OCI-LY1 (cell line): ENCODE measurements around the gene ABLIM1.

Experiments used
- H2AFZ ChIP-seq: fragments of 200-600 bp; sonication (generic), shearing (Covaris generic); 2 replicates; pipeline ENCODE4 v1.6.0; 2014; ENCODE audit warnings: antibody characterized with exemption, mild to moderate bottlenecking, low read length
- H3F3A ChIP-seq: fragments of 200-600 bp; sonication (generic), shearing (Covaris generic); 2 replicates; pipeline ENCODE4 v1.6.0; 2014; ENCODE audit warnings: mild to moderate bottlenecking, antibody characterized with exemption, low read length, moderate library complexity; ENCODE audit not compliant: insufficient read depth
- H3K27ac ChIP-seq: fragments of 200-600 bp; sonication (generic); 2 replicates; pipeline ENCODE4 v1.5.1; 2014; ENCODE audit warnings: low read length, mixed run types, mild to moderate bottlenecking, low read depth; ENCODE audit not compliant: poor library complexity, severe bottlenecking
- H3K27me3 ChIP-seq: fragments of 200-600 bp; sonication (generic); 2 replicates; pipeline ENCODE4 v1.6.0; 2014; ENCODE audit warnings: antibody characterized with exemption, mild to moderate bottlenecking, low read length, moderate library complexity; ENCODE audit not compliant: insufficient read depth
- H3K36me3 ChIP-seq: fragments of 200-600 bp; sonication (generic); 2 replicates; pipeline ENCODE4 v1.6.1; 2014; ENCODE audit warnings: mild to moderate bottlenecking, antibody characterized with exemption, low read length, moderate library complexity, mixed read lengths; ENCODE audit not compliant: insufficient read depth
- H3K4me1 ChIP-seq: fragments of 200-600 bp; sonication (generic); 2 replicates; pipeline ENCODE4 v1.5.1; 2014; ENCODE audit warnings: mild to moderate bottlenecking, low read length, moderate library complexity; ENCODE audit not compliant: insufficient read depth, severe bottlenecking
- H3K4me2 ChIP-seq: fragments of 200-600 bp; sonication (generic), shearing (Covaris generic); 2 replicates; pipeline ENCODE4 v1.6.1; 2014; ENCODE audit warnings: low read length
- H3K4me3 ChIP-seq: fragments of 200-600 bp; sonication (generic); 2 replicates; pipeline ENCODE4 v1.5.1; 2014; ENCODE audit warnings: low read length, low read depth, mild to moderate bottlenecking, mixed read lengths; ENCODE audit not compliant: poor library complexity, severe bottlenecking
- H3K79me2 ChIP-seq: fragments of 200-600 bp; shearing (Covaris generic); 2 replicates; pipeline ENCODE4 v1.6.1; 2016; ENCODE audit warnings: mixed run types, low read length, mixed read lengths; ENCODE audit not compliant: insufficient read depth
- H3K9ac ChIP-seq: fragments of 200-600 bp; sonication (generic), shearing (Covaris generic); 2 replicates; pipeline ENCODE4 v1.6.1; 2014; ENCODE audit warnings: mild to moderate bottlenecking, low read length, mixed read lengths
- H3K9me2 ChIP-seq: fragments of 200-600 bp; sonication (generic), shearing (Covaris generic); 2 replicates; pipeline ENCODE4 v1.6.1; 2014; ENCODE audit warnings: low read depth, mild to moderate bottlenecking, low read length, mixed read lengths
- H3K9me3 ChIP-seq: fragments of 200-600 bp; shearing (Covaris generic); 2 replicates; pipeline ENCODE4 v1.6.1; 2014; ENCODE audit warnings: low read length, mixed read lengths
- H4K20me1 ChIP-seq: fragments of 200-600 bp; sonication (generic), shearing (Covaris generic); 2 replicates; pipeline ENCODE4 v1.6.0; 2016; ENCODE audit warnings: mild to moderate bottlenecking, low read length; ENCODE audit not compliant: insufficient read depth
- CTCF ChIP-seq: fragments of 200-600 bp; sonication (generic), shearing (Covaris generic); IDR thresholded peaks from 2 replicates; pipeline ENCODE4 v1.5.1; 2017; ENCODE audit warnings: mild to moderate bottlenecking, antibody characterized with exemption, low read length, moderate library complexity, mixed read lengths
- EZH2 ChIP-seq: fragments of 200-600 bp; sonication (generic), shearing (Covaris generic); IDR thresholded peaks from 2 replicates; pipeline ENCODE4 v1.8.0; 2017; ENCODE audit warnings: borderline replicate concordance, mixed run types, mild to moderate bottlenecking, antibody characterized with exemption, low read length, moderate library complexity, mixed read lengths

The ABLIM1 gene

DNA sequence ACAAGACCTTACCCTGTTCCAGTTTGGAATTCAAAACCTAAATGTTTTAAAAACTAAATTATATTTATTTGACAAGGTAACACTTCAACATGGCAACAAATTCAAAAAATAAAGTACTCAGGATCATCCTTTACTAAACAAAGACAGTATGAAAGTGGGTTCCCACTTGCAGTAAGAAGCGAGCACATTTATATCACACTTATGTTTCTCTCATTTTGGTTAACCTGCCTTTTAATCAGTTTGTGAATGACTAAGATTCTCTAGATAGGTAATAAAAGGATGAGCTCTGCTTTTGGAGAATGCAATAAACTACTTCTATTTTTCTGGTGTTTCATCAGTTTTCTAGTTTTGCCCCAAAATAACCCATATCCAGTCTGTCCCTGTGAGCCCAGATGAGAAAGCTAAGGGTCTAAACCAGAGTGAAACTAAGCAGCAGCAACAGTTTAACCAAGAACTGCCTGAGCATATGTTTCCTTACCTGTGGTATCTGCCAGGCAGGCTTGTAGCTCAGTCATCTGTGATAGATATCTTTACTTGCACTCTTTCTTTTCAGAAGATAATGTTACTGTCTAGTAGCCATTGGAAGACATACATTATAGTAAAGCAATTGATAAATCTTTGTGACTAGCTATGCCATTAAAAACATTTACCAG lies 64.1 kb downstream of the ABLIM1 start:
- Histone ChIP-seq H3K9ac (no peak overlapping the region), H3K27ac (no peak overlapping the region), H3K4me1 (no peaks in the 10 kb centered on the region), H3K4me3 (no peak overlapping the region), H3K9me3 (no peaks in the 10 kb centered on the region), H3K36me3 (no peaks in the 10 kb centered on the region), H3K9me2 (no peaks in the 10 kb centered on the region), H3K4me2 (no peak overlapping the region), H4K20me1 (no peaks in the 10 kb centered on the region), H3F3A (no peaks in the 10 kb centered on the region), H2AFZ (no peak overlapping the region), H3K27me3 (no peaks in the 10 kb centered on the region), H3K79me2 (no peaks in the 10 kb centered on the region)
- TF ChIP-seq EZH2 = no peak

- H3K27me3 ChIP-seq = no peaks in the 10 kb centered on the region
- H4K20me1 ChIP-seq = no peaks in the 10 kb centered on the region
- no peaks in the 10 kb centered on the region for H3F3A ChIP-seq
- TF ChIP-seq EZH2 = no peak
- TF ChIP-seq CTCF = no peak
- no peaks in the 10 kb centered on the region for H3K36me3 ChIP-seq
- H3K27ac ChIP-seq = no peak overlapping the region
- H3K9me3 ChIP-seq = no peaks in the 10 kb centered on the region
- H3K4me2 ChIP-seq = no peak overlapping the region
- no peak overlapping the region for H3K4me3 ChIP-seq
- no peaks in the 10 kb centered on the region for H3K9me2 ChIP-seq
- H3K4me1 ChIP-seq = no peaks in the 10 kb centered on the region
- H3K9ac ChIP-seq = no peak overlapping the region
- no peak overlapping the region for H2AFZ ChIP-seq
- no peaks in the 10 kb centered on the region for H3K79me2 ChIP-seq
Observed at GRCh38 chr10:114593240-114593792, 64.8 kb downstream of the ABLIM1 start.

- Histone ChIP-seq H3K9ac (no peak overlapping the region), H3K27me3 (no peaks in the 10 kb centered on the region), H3K9me2 (no peaks in the 10 kb centered on the region), H4K20me1 (no peaks in the 10 kb centered on the region), H3K4me3 (no peak overlapping the region), H3K4me2 (no peak overlapping the region), H3K79me2 (no peaks in the 10 kb centered on the region), H3K4me1 (no peaks in the 10 kb centered on the region), H3K36me3 (no peaks in the 10 kb centered on the region), H3K9me3 (no peaks in the 10 kb centered on the region), H2AFZ (no peak overlapping the region), H3K27ac (no peak overlapping the region), H3F3A (no peaks in the 10 kb centered on the region)
- TF ChIP-seq EZH2 (no peak), CTCF (no peak)
Observed at GRCh38 chr10:114590993-114591392, 67.1 kb downstream of the ABLIM1 start.

DNA sequence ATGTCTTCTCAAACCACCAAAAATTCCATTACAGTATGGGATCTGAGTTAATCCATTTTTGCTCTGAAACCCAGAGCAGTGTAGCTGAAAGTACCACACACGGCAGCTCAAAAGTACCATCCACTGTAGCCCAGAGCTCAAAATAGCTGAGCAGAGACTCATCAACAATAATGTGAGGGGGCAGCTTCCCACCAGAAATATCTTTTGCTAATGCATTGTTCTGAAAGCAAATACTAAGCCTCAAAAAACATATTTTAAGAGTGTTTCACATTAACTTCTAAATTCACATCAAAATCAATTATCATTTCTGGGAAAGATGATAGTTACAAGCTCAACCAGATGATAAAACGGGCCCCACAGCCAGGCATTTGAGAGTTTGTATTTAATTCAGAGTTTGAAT lies 73.7 kb downstream of the ABLIM1 start:
- Histone ChIP-seq H3K27ac (no peak overlapping the region), H3K4me2 (no peak overlapping the region), H3K9ac (no peak overlapping the region), H3K9me2 (no peaks in the 10 kb centered on the region), H3K4me1 (no peaks in the 10 kb centered on the region), H3K79me2 (no peaks in the 10 kb centered on the region), H3K36me3 (no peaks in the 10 kb centered on the region), H3K9me3 (no peaks in the 10 kb centered on the region), H3K27me3 (no peaks in the 10 kb centered on the region), H2AFZ (no peak overlapping the region), H3F3A (no peaks in the 10 kb centered on the region), H4K20me1 (no peaks in the 10 kb centered on the region), H3K4me3 (no peak overlapping the region)
- TF ChIP-seq CTCF = no peak
- TF ChIP-seq EZH2 = no peak
